Gastroesophageal sphincter (tissue), 4 donors: Measurements from ENCODE around the gene DLK1. TPM values are rescaled to one million over a fixed set of nuclear protein-coding genes. Genes with fewer than 3 reads are reported as not detected.

ENCODE experiments used
- ATAC-seq: fragments of 150-250 bp; one replicate; pipeline ENCODE4 v1.9.1; 2016; ENCODE audit warnings: mild to moderate bottlenecking, moderate library complexity
- H3K27ac ChIP-seq, 4 donors: fragments of 200-600 bp; sonication (generic) in 3 of 4; 1 replicate in 3 of 4; 2 replicates in 1 of 4; pipeline ENCODE4 v1.5.1; 2016 to 2019
- H3K27me3 ChIP-seq: fragments of 200-600 bp; sonication (generic); one replicate; pipeline ENCODE4 v1.5.1; 2019
- H3K36me3 ChIP-seq, 2 donors: fragments of 200-600 bp; sonication (generic); one replicate each; pipeline ENCODE4 v1.5.1; 2019; ENCODE audit warnings: control low read depth in 1 of 2
- H3K4me1 ChIP-seq, 3 donors: fragments of 200-600 bp; sonication (generic); 1 replicate in 2 of 3; 2 replicates in 1 of 3; pipeline ENCODE4 v1.5.1; 2016 to 2019; ENCODE audit warnings: control low read depth in 2 of 3
- H3K4me3 ChIP-seq, 2 donors: fragments of 200-600 bp; sonication (generic); one replicate each; pipeline ENCODE4 v1.5.1; 2019; ENCODE audit warnings: mild to moderate bottlenecking in 1 of 2, moderate library complexity in 1 of 2
- H3K9me3 ChIP-seq, 3 donors: fragments of 200-600 bp; sonication (generic); one replicate each; pipeline ENCODE4 v1.5.1; 2017 to 2019; ENCODE audit warnings: control low read depth in 2 of 3
- CTCF ChIP-seq, 4 experiments: fragments of 200-600 bp in 2 of 4; fragments of 450-650 bp in 2 of 4; sonication (generic) in 1 of 4; IDR thresholded peaks; one replicate each; pipeline ENCODE4 v1.5.1; 2017 to 2019; ENCODE audit warnings: antibody characterized with exemption in 4 of 4, mild to moderate bottlenecking in 2 of 4, moderate library complexity in 2 of 4
- EP300 ChIP-seq: sonication (generic); formaldehyde crosslinking; IDR thresholded peaks from one replicate; pipeline ENCODE4 v1.6.1; 2017; ENCODE audit warnings: antibody characterized with exemption, mild to moderate bottlenecking
- POLR2A ChIP-seq, 2 donors: fragments of 450-650 bp; IDR thresholded peaks; one replicate each; pipeline ENCODE4 v1.6.1; 2017; ENCODE audit warnings: antibody characterized with exemption in 2 of 2, mild to moderate bottlenecking in 2 of 2, moderate library complexity in 1 of 2
- POLR2AphosphoS5 ChIP-seq: sonication (generic); formaldehyde crosslinking; IDR thresholded peaks from one replicate; pipeline ENCODE4 v1.6.1; 2017; ENCODE audit warnings: antibody characterized with exemption
- WGBS, 2 donors: methylation state at CpG; one replicate each; pipeline ENCODE4 v1.1.5; 2018; ENCODE audit warnings: low coverage in 1 of 2; 5-methylcytosine and 5-hydroxymethylcytosine counted together
- total RNA-seq, 4 donors: library from RNA; depleted of rRNA; stranded (reverse); fragments of >200 nt; gene quantifications; one replicate each; pipeline ENCODE4 v1.1.0, GENCODE V29; 2016

The DLK1 gene
- total RNA-seq, 4 donors from 2014 or later, result not detected

GRCh38 chr14:100731846-100732765 lies 5.4 kb downstream of the DLK1 start:
- H3K4me3 ChIP-seq, result no peak overlapping the region
- TF ChIP-seq POLR2AphosphoS5 (no peak), POLR2A (IDR thresholded peaks at IDR 0.05) (no peak), CTCF (IDR thresholded peaks at IDR 0.05) (no peak), EP300 (no peak)
- H3K36me3 ChIP-seq, result no peaks in the 10 kb centered on the region
- ATAC-seq, result no peak
- H3K9me3 ChIP-seq, result no peaks in the 10 kb centered on the region
- no peaks in the 10 kb centered on the region for H3K4me1 ChIP-seq
- peaks cover 58% of the 10 kb centered on the region for H3K27me3 ChIP-seq
- H3K27ac ChIP-seq, result no peak overlapping the region
- 75 to 84% methylated on average over 13 to 28 of the region's 34 CpGs for WGBS, 2 donors

DNA sequence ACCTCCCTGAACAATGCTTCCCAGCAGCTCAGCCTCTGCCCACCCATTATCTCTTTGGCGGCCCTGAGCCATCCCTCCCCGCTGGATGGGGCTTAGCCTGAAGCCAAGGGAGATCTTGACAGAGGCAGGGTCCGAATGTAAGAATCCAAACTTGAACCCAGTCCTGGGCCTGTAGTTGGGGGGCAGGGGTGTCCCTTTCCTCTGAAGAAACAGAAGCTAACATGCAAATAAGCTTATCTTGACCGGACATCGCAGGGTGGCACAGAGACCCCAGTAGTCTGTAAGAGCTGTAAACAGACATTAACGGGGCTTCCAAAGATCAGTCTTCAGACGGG lies 6.0 kb downstream of the DLK1 start:
- Histone ChIP-seq H3K27ac (no peak overlapping the region), H3K36me3 (no peaks in the 10 kb centered on the region), H3K9me3 (no peaks in the 10 kb centered on the region), H3K4me3 (no peak overlapping the region), H3K27me3 (peaks cover 58% of the 10 kb centered on the region), H3K4me1 (no peaks in the 10 kb centered on the region)
- no peak for TF ChIP-seq CTCF (IDR thresholded peaks at IDR 0.05)
- no peak for ATAC-seq
- WGBS, 2 donors, result 40 to 58% methylated on average over 1 to 2 of the region's 7 CpGs

DNA sequence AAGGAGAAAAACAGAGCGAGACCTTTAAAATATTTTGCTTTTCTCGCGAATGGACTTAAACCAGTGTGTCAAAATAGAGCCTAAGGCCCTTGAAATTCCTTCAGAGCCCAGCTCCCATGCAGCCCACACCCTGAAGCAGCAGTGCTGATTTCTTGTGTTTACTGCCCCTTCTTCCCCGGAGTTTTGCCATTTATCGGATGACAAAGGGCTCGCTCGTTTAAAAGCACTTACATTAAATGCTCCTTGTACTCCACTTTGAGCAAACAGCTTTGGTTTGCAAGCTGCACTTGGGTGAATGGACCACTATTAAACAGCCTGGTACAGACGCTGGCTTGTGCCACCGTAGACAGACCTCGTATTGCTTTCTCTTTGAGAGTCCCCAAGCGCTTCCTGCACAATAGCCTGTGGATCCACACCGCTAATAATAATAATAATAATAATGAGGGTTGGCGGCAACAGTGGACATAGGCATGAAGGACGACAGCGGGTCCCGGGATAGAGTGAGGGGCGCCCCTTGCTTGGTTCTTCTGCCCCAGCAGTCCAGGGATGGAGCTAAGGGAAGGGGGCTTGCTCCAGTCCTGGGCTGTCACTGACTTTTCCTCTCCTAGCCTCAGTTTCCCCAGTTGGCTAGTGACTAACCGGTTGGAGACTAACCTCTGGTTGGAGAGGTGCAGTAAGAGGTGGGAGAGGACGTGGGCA lies 6.6 kb downstream of the DLK1 start:
- 66 to 80% methylated on average over 7 to 16 of the region's 19 CpGs for WGBS, 2 donors
- no peaks in the 10 kb centered on the region for H3K36me3 ChIP-seq
- H3K4me3 ChIP-seq, result no peak overlapping the region
- no peak for ATAC-seq
- H3K9me3 ChIP-seq, result no peaks in the 10 kb centered on the region
- H3K4me1 ChIP-seq, result no peaks in the 10 kb centered on the region
- TF ChIP-seq EP300, result no peak
- no peak for TF ChIP-seq CTCF (IDR thresholded peaks at IDR 0.05)
- no peak for TF ChIP-seq POLR2AphosphoS5
- no peak for TF ChIP-seq POLR2A (IDR thresholded peaks at IDR 0.05)
- H3K27ac ChIP-seq, result no peak overlapping the region
- peaks cover 54% of the 10 kb centered on the region for H3K27me3 ChIP-seq

- no peak for ATAC-seq
- TF ChIP-seq EP300 (no peak), CTCF (IDR thresholded peaks at IDR 0.05) (no peak), POLR2AphosphoS5 (no peak), POLR2A (IDR thresholded peaks at IDR 0.05) (no peak)
- Histone ChIP-seq H3K4me1 (no peaks in the 10 kb centered on the region), H3K4me3 (no peak overlapping the region), H3K27ac (no peak overlapping the region), H3K36me3 (no peaks in the 10 kb centered on the region), H3K27me3 (peaks cover 44% of the 10 kb centered on the region), H3K9me3 (no peaks in the 10 kb centered on the region)
- 84 to 87% methylated on average over 10 to 15 of the region's 52 CpGs for WGBS, 2 donors
Measured at GRCh38 chr14:100734031-100734990, 7.6 kb downstream of the DLK1 start.
